HG02870 (cell line): Measurements from ENCODE around the gene SLC30A7.
"Not testable (repeated sequence)": the region's sequence is repeated elsewhere in the genome, so short reads cannot be mapped to it uniquely, and the experiment has no call there.

Source experiments
- ATAC-seq: cut with Tn5 transposase; IDR thresholded peaks from one replicate; pipeline ENCODE4 v1.9.1; 2021; ENCODE audit warnings: mild to moderate bottlenecking, moderate library complexity; ENCODE audit not compliant: unreplicated experiment

SLC30A7 gene

DNA sequence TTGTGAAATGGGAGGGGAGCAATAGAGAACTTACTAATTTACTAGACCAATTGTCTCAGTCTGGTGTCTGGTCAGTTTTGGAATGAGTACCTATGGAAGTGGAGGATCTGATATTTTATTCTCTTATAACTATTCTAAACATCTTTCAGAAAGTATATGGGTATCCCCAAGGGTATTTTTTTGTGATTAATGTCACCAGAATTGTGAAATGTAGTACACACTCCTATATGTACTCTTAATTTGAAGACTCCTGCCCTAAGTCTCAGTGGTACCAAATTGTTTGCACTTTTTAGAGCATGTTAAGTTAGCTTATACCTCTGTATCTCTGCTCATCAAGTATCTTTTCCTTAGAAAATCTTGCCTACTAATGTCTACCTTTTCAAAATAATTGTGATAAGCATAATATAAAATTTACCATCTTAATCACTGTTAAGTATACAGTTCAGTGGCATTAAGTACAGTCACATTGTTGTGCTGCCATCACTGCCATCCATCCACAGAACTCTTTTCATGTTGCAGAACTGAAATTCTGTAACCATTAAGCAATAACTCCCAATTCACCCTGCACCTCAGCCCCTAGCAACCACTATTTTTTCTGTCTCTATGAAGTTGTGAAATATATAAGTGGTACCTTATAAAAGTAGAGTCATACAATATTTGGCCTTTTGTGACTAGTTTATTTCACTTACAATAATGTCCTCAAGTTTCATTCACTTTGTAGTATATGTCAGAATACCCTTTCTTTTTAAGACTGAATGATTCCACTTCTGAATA is 40.5 kb downstream of the SLC30A7 start:
- no peak for ATAC-seq

DNA sequence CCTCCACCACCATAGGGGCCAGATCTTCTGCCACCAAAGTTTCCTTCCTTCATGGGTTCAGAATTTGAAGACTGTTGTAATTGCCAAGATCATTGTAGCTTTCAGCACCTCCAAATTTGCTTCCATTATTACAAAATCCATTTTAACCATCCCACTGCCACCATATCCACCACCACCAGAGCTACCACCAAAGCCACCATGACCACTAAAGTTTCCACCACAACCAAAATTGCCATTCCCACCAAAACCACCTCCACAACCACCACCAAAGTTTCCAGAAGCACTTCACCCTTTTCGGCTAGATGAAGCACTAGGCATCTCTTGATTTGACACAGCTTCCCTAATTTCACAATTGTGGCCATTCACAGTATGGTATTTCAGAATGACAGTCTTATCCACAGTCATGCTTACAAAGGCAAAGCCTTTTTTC is 45.2 kb downstream of the SLC30A7 start:
- ATAC-seq, result peak; percentile 77

DNA sequence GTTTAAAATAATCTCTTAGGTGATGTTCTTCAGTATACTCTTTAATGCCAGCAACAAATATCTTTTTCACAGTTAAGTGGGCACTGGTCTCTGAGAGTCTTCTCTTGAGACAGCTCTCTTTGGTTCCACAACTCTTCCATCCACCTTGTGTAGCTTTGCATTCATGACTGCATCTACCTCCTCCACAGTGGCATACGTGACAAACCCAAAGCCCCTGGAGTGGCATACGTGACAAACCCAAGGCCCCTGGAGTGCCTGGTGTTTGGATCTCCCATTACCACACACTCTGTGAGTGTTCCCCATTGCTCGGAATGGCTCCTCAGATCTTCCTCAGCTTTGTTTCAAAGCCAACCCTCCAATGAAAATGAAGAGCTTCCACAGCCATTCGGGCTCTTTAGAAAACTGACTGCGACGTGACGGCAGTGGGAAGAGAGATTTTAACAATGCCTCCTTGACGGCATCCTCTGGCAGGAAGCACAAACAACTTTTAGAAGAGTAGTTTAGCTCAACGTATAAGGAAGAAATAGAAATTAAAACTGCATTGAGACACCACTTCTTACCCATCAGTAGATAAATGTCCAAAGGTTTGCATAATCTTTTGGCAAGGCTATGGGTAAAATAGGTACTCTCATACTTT is 45.8 kb downstream of the SLC30A7 start:
- ATAC-seq, result no peak

DNA sequence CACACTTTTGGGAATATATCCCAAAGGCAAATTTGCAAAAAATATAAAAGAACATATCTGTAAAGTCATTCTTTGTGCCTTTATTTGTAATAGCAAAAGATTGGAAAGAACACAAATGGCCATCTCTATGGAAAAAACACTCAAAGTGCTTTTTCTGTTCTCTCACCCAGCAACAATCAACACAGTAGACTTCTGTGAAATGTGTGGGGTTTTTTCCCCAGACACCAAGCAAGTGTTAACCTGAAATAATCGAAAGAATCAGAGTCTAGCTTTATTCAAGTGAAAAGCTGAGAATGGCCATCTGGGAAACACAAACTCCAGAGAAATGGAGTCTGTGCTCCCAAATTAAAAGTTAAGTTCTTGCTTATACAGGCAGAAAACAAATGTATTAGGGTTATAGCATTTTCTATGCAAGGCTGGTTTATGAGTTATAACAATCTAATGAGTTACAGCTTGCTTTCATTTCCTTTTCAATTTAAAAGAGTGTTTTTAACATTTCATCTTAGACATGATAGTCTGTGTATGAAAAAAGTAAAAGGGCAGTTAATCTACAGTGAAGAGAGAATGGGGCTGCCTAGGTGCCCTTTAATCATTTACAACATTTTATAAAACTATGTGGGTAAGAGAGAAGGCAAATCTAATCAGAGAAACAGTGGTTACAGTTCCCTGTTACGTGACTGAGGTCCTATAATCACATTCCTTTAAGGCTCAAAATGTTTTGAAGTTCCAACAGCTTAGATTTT is 46.6 kb downstream of the SLC30A7 start:
- ATAC-seq, result no peak

DNA sequence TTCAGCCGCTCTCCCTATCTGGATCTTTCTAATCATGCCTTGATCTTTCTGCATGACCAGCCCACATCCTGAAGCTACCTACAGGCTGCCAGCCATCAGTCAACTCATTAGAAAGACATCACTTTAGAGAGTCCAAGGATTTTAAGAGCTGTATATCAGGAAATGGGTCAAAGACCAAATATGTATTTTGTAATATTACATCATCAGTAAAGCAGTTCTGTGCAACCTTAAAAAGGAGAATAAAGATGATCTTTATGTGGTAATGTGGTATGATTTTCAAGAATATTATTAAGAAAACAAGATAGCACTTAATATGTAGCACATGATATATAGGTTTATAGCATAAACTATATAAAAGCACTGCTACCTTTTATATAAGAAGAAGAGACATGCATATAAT is 47.6 kb downstream of the SLC30A7 start:
- no peak for ATAC-seq

DNA sequence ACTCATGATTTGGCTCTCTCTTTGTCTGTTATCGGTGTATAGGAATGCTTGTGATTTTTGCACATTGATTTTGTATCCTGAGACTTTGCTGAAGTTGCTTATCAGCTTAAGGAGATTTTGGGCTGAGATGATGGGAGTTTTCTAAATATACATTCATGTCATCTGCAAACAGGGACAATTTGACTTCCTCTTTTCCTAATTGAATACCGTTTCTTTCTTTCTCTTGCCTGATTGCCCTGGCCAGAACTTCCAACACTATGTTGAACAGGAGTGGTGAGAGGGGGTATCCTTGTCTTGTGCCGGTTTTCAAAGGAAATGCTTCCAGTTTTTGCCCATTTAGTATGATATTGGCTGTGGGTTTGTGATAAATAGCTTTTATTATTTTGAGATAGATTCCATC is 50.2 kb downstream of the SLC30A7 start:
- ATAC-seq, result not testable (repeated sequence)

DNA sequence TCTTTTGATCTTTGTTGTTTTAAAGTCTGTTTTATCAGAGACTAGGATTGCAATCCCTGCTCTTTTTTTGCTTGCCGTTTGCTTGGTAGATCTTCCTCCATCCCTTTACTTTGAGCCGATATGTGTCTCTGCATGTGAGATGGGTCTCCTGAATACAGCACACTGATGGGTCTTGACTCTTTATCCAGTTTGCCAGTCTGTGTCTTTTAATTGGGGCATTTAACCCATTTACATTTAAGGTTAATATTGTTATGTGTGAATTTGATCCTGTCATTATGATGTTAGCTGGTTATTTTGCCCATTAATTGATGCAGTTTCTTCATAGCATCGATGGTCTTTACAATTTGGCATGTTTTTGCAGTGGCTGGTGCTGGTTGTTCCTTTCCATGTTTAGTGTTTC is 51.9 kb downstream of the SLC30A7 start:
- ATAC-seq, result not testable (repeated sequence)

DNA sequence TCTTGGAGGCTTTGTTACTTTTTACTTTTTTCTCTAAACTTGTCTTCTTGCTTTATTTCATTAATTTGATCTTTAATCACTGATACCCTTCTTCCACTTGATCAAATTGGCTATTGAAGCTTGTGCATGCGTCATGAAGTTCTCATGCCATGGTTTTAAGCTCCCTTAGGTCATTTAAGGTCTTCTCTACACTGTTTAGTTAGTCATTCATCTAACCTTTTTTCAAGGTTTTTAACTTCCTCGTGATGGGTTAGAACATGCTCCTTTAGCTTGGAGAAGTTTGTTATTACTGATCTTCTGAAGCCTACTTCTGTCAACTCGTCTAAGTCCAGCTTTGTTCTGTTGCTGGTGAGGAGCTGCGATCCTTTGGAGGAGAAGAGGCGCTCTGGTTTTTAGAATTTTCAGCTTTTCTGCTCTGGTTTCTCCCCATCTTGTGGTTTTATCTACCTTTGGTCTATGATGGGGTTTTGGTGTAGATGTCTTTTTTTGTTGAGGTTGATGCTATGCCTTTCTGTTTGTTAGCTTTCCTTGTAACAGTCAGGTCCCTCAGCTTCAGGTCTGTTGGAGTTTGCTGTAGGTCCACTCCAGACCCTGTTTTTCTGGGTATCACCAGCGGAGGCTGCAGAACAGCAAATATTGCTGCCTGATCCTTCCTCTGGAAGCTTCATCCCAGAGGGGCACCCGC is 53.0 kb downstream of the SLC30A7 start:
- not testable (repeated sequence) for ATAC-seq

DNA sequence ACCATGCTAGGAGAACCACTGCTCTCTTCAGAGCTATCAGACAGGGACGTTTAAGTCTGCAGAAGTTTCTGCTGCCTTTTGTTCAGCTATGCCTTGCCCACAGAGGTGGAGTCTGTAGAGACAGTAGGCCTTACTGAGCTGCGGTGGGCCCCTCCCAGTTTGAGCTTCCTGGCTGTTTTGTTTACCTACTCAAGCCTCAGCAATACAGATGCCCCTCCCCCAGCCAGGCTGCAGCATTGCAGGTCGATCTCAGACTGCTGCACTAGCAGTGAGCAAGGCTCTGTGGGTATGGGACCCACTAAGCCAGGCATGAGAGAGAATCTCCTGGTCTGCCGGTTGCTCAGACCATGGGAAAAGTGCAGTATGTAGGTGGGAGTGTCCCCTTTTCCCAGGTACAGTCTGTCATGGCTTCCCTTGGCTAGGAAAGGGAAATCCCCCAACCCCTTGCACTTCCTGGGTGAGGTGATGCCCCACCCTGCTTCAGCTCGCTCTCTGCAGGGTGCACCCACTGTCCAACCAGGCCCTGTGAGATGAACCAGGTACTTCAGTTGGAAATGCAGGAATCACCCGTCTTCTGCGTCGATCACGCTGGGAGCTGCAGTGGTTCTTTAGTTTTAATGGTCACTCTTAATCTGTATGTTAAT is 53.7 kb downstream of the SLC30A7 start:
- peak; percentile 85 for ATAC-seq

DNA sequence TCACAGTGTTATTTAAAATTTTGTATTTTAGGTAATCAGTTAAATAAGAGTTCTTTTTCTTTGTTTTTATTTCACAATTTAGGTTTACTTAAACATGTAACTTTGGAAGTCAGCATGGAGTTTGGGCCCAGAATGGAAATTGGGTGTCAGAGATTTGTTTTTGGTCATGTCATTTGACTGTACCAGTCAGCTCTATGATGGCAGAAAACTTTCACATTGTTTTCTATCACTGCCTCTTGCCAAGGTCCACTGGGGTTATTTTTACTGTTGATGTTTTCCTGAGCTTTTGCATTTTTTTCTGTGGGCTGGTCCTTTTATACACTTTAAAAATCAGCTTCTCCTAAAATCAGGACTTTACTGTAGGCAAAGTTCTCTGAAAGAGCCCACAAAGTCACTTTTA is 54.4 kb downstream of the SLC30A7 start:
- no peak for ATAC-seq

DNA sequence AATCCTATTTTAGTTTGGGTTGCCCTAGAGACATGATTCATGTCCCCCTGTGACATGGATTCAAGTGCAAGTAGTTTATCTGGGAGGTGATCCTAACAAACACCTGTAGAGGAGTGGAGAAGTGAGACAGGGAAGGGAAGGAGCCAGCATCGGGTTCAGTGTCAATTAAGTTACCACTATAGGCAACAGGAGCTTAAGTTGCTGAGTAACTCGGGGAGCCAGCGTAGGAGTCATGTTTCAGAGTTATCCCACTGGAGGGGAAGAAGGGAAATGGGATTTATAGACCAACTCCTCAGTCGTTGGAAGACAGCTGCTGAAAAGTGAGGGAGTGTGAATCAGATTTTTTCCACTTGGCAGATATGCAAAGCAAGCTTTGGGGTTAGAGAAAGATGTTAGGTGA is 54.9 kb downstream of the SLC30A7 start:
- ATAC-seq, result no peak

DNA sequence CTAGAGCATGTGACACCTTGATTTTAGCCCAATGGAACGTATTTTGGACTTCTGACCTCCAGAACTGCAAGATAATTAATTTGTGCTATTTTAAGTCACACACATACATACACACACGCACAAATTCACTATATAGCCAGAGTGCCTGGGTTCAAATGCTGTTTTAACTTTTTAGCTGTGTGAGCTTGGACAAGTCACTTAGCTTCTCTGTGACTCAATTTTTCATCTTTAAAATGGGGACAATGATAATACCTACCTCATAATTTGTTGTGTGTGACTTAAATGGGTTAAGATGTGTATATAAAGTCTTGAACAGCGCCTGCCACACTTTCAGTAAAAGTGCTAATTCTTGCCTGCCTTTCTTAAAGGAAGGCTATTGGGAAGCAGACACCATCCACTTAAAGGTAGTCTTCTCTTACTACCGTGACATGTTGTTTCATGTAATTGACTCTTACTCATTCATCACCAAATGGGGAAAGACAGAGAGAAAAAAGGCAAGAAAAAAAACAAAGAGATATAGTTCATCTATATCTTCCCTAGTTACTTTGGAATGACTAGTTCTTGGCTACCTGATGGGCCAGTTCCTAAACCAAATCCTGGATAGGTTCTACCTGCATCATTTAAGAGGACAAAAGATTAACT is 56.3 kb downstream of the SLC30A7 start:
- no peak for ATAC-seq

DNA sequence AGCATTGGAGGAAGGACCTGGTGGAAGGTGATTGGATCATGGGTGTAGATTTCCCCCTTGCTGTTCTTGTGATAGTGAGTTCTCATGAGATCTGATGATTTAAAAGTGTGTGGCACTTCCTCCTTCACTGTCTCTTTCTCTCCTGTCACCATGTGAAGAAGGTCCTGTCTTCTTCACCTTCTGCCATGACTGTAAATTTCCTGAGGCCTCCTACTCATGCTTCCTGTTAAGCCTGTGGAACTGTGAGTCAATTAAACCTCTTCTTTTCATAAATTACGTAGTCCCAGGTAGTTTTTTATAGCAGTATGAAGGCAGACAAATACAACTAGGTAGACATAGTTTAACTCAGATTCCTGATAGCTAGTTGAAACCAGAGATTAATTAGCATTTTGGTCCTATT is 57.1 kb downstream of the SLC30A7 start:
- ATAC-seq, result not testable (repeated sequence)

DNA sequence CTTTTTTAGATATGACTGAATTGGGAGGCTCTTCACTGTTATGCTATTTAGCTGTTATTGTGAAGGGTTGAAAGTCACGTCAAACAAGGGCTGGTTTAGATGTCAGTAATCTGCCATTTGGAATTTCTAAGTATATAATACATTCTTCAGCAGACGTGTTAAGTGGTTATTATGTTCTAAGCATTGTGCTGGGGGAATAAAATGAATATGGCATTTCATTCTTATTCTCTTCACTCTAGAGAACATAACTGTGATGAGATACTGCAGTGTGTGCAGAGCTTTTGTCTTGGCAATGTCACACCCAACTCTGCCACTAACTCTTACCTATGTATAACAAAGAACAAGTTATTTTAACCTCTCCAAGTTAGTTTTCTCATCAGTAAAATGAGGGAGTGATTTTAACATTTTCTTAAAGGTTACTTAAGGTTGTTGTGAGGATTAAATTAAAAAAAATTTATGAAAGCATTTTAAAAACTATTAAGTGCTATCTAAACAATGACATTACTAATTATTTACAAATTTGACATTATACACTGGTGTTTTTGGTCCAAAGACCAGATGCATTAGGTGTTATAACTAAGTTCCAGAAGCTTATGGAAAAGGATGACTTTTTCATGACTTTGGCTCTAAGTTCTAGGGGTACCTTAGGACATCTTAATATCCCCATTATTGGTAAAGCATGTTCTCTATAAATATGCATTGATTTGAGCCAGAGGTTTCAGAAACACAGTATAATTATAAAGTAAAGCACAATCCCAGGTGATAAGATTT is 58.3 kb downstream of the SLC30A7 start:
- no peak for ATAC-seq

DNA sequence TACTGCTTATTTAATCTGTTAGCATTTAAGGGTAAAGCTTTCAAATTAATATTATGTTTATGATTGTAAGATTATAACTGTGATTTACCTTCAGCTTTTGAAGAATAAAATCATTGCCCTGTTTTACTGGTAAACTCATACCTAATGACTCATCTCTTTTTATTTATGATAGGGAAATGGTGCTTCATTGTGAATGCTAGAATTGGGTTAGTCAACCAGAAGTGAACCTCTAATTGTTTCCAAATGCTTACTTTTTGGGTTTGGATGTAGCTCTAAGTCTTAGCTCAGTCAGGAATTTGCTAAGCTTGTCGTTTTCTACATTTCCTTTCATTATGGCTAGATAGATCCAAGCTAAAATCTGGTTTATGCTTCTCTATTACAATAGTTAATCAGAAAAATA is 59.4 kb downstream of the SLC30A7 start:
- ATAC-seq, result no peak

DNA sequence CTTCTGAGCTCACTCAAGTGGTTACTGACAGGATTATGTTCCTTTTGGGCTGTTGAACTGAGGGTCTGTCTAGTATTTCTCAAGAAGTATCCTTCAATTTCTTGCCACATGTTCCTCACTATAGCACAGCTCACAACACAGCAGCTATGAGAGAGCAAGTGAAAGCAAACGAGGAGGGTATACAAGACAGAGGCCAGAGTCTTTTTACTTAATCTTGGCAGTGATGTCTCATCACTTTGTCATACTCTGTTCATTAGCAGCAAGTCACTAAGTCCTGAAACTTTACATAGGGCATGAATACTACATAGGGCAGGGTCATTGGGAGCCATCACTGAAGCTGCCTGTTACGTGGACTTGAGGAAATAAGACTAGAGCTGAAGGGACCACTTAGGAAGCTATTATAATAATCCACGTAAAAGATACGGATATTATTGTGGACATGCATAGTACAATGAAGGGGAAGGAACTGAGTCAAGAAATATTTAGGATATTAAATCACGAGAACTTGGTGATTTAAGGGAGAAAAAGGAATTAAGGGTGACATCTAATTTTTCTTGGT is 63.7 kb downstream of the SLC30A7 start:
- ATAC-seq, result no peak

DNA sequence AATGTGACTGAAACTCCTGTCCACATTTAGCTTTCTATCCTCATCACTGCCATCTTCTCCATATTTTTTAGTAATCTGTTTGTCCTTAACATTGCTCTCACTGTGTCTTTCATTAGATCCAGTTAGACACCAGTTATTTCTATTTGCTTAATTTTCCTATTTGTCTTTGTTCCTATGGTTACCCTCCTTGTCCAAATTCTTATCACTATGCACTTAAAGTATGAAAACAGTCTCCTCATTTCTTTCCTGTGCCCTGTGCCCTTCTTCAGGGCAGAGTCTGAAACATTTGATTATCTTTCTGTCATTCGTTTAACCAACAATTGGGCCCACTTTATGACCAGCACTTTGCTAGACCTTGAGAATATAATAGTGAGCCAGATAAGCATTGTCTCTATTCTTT is 64.2 kb downstream of the SLC30A7 start:
- ATAC-seq, result no peak

DNA sequence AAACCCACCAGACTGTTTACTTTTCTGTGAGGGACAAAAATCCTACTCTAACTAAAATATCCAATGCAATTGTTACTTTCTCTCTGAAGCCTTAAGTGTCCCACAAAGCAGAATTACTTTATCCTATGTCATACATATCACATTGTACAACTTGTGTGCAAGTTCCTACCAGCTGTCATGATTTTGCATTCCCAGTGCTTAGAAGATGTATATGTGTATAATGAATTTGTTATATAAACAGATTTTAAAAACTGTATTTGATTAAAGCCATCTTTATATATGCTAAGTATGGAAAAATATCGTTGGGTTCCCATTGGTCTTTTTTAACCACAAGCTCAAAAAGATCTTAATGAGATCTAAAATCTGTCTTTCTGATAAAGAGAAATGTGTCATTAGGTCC is 72.7 kb downstream of the SLC30A7 start:
- ATAC-seq, result no peak

DNA sequence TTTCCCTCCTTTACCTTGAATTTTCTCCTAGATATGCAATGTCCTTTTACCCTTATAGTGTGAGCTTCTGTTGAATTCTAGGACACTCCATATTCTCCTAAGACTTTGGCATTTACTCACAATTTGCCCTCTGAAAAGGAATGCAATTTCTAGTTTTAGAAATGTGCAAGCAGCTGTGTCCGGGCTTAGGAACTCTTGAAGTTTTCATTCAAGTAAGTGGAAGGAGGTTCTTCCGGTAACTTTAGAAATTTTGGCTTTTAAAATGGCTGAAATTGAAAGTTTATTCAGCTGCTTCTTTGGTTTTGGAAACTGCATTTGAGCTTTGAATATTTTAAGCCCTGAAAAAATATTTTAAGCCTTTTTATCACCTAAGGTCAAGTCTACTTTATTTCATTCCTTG is 73.4 kb downstream of the SLC30A7 start:
- ATAC-seq, result no peak
